ENCODE measurements around the gene GRAMD2B. TPM values are rescaled to one million over a fixed set of nuclear protein-coding genes. Genes with fewer than 3 reads are reported as not detected.

The GRAMD2B gene
- total and polyA plus RNA-seq, 2 of the 13 experiments (the other 11 are each of a cell fraction or from before 2014, with no cell fraction given), result 8.1 to 10.6 TPM

DNA sequence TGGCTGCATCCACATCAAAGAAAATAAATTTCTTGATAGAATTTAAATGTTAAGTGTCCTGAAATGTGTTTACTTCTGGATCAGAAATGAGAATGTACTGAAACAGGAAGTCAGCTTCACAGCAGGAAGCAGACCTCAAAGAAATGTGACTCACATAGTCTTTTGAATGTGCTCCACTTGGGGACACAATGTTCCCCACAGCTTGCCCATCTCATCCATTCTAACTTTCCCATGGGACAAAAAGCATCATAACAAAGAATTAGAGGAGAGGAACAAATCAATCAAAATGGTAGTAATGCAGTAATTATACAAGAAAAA lies 85.7 kb downstream of the GRAMD2B start:
- no peak for TF ChIP-seq ZNF850 (CRISPR knock-in tag; conservative IDR thresholded peaks at IDR 0.05)
- no peak for TF ChIP-seq GABPA (IDR thresholded peaks at IDR 0.05; ENCODE audit: low read depth, low read length)
- TF ChIP-seq GABPA (CRISPR knock-in tag; IDR thresholded peaks at IDR 0.05; ENCODE audit: low read depth), result peak; percentile 27; the same call in 1 of the 2 replicates
- in situ Hi-C loops (cut with HindIII; ENCODE audit: extremely low pct_ligation_motif_present, low pct_unique_long_range_greater_than_20kb), result no loop called here
- no peaks in the 10 kb centered on the region for H3K27me3 ChIP-seq (ENCODE audit: control insufficient read depth in 1 of 2, insufficient read depth in 2 of 2, low read length in 2 of 2)
- ATAC-seq, result no peak
- DNase-seq (ENCODE audit: low spot score), result no peak
- CTCF ChIA-PET (ENCODE audit: low intra/inter-chr PET ratio, low total read pairs), result no interaction called here
- H4K20me1 ChIP-seq (ENCODE audit: insufficient read depth, low read length), result no peaks in the 10 kb centered on the region
- no TSS peak for BruUV-seq (replicated peaks)
- no peaks in the 10 kb centered on the region for H3K79me2 ChIP-seq (ENCODE audit: insufficient read depth, low read length)
- no peak overlapping the region for H3K9ac ChIP-seq (ENCODE audit: insufficient read depth, low read depth, low read length)
- intact Hi-C loops (cut with micrococcal nuclease; ENCODE audit: unreplicated experiment), result no loop called here
- POLR2A ChIA-PET, result no interaction called here
- peak overlapping the region; percentile 41; the same call in 1 of the 2 replicates for H3K4me2 ChIP-seq (ENCODE audit: low read depth, low read length)
- peaks cover 9% of the 10 kb centered on the region; the same call in 1 of the 2 replicates for H3K4me1 ChIP-seq (ENCODE audit: insufficient read depth, low read length)
- H2AFZ ChIP-seq (ENCODE audit: low read length), result no peak overlapping the region
- H3K4me3 ChIP-seq (replicated peaks in 1 of 3; ENCODE audit: insufficient read depth in 1 of 3, low read depth in 2 of 3, low read length in 3 of 3), result no peak overlapping the region
- no peak for FAIRE-seq
- no peaks in the 10 kb centered on the region for H3K36me3 ChIP-seq (replicated peaks in 1 of 2; ENCODE audit: control insufficient read depth in 1 of 2, insufficient read depth in 2 of 2, low read length in 2 of 2)
- H3K9me3 ChIP-seq (ENCODE audit: low read length), result no peaks in the 10 kb centered on the region
- no peak overlapping the region for H3K27ac ChIP-seq (ENCODE audit: extremely low read length, insufficient read depth, low read length)

DNA sequence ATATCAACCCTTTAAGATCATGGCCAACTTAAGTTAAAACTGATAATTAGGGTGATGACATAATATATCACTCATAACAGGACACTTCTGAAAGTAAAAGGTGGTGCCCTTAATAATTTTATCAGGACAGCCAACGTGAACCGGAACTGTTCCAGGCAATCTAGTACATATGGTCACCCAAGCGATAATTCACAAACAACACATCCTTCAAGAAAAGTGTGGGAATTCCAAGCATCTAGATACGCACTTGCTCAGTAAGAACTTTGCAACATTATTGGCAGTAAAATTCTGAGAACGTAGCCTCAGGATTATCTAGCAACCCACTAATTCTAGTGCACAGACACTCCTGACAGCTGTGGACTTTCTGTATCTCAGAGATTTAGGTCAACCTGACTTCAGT lies 86.1 kb downstream of the GRAMD2B start:
- CTCF ChIA-PET (ENCODE audit: low intra/inter-chr PET ratio, low total read pairs), result no interaction called here
- no peak overlapping the region for H3K9ac ChIP-seq (ENCODE audit: insufficient read depth, low read depth, low read length)
- in situ Hi-C loops (cut with HindIII; ENCODE audit: extremely low pct_ligation_motif_present, low pct_unique_long_range_greater_than_20kb) (no loop called here), intact Hi-C loops (cut with micrococcal nuclease; ENCODE audit: unreplicated experiment) (no loop called here)
- POLR2A ChIA-PET, result no interaction called here
- H3K4me3 ChIP-seq (replicated peaks in 1 of 3; ENCODE audit: insufficient read depth in 1 of 3, low read depth in 2 of 3, low read length in 3 of 3), result no peak overlapping the region
- WGBS (ENCODE audit: low lambda C conversion rate), result 51% methylated on average over 5 of the region's 5 CpGs
- H3K4me2 ChIP-seq (ENCODE audit: low read depth, low read length), result no peak overlapping the region
- no TSS peak for BruUV-seq (replicated peaks)
- no peak overlapping the region for H2AFZ ChIP-seq (ENCODE audit: low read length)
- ATAC-seq, result no peak
- H3K9me3 ChIP-seq (ENCODE audit: low read length), result no peaks in the 10 kb centered on the region
- H3K4me1 ChIP-seq (ENCODE audit: insufficient read depth, low read length), result peaks cover 9% of the 10 kb centered on the region; the same call in 1 of the 2 replicates
- no peak overlapping the region for H3K27ac ChIP-seq (ENCODE audit: extremely low read length, insufficient read depth, low read length)
- no peaks in the 10 kb centered on the region for H4K20me1 ChIP-seq (ENCODE audit: insufficient read depth, low read length)
- DNase-seq (ENCODE audit: low spot score), result no peak
- H3K79me2 ChIP-seq (ENCODE audit: insufficient read depth, low read length), result no peaks in the 10 kb centered on the region
- H3K27me3 ChIP-seq (ENCODE audit: control insufficient read depth in 1 of 2, insufficient read depth in 2 of 2, low read length in 2 of 2), result no peaks in the 10 kb centered on the region
- FAIRE-seq, result no peak
- no peaks in the 10 kb centered on the region for H3K36me3 ChIP-seq (replicated peaks in 1 of 2; ENCODE audit: control insufficient read depth in 1 of 2, insufficient read depth in 2 of 2, low read length in 2 of 2)
- TF ChIP-seq, protein P1, sequence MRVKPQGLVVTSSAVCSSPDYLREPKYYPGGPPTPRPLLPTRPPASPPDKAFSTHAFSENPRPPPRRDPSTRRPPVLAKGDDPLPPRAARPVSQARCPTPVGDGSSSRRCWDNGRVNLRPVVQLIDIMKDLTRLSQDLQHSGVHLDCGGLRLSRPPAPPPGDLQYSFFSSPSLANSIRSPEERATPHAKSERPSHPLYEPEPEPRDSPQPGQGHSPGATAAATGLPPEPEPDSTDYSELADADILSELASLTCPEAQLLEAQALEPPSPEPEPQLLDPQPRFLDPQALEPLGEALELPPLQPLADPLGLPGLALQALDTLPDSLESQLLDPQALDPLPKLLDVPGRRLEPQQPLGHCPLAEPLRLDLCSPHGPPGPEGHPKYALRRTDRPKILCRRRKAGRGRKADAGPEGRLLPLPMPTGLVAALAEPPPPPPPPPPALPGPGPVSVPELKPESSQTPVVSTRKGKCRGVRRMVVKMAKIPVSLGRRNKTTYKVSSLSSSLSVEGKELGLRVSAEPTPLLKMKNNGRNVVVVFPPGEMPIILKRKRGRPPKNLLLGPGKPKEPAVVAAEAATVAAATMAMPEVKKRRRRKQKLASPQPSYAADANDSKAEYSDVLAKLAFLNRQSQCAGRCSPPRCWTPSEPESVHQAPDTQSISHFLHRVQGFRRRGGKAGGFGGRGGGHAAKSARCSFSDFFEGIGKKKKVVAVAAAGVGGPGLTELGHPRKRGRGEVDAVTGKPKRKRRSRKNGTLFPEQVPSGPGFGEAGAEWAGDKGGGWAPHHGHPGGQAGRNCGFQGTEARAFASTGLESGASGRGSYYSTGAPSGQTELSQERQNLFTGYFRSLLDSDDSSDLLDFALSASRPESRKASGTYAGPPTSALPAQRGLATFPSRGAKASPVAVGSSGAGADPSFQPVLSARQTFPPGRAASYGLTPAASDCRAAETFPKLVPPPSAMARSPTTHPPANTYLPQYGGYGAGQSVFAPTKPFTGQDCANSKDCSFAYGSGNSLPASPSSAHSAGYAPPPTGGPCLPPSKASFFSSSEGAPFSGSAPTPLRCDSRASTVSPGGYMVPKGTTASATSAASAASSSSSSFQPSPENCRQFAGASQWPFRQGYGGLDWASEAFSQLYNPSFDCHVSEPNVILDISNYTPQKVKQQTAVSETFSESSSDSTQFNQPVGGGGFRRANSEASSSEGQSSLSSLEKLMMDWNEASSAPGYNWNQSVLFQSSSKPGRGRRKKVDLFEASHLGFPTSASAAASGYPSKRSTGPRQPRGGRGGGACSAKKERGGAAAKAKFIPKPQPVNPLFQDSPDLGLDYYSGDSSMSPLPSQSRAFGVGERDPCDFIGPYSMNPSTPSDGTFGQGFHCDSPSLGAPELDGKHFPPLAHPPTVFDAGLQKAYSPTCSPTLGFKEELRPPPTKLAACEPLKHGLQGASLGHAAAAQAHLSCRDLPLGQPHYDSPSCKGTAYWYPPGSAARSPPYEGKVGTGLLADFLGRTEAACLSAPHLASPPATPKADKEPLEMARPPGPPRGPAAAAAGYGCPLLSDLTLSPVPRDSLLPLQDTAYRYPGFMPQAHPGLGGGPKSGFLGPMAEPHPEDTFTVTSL (CRISPR knock-in tag; IDR thresholded peaks at IDR 0.05; ENCODE audit: borderline replicate concordance), result no peak
- no peak for TF ChIP-seq SIX4 (CRISPR knock-in tag; IDR thresholded peaks at IDR 0.05)
- TF ChIP-seq ZNF460 (CRISPR knock-in tag; IDR thresholded peaks at IDR 0.05; ENCODE audit: borderline replicate concordance), result no peak
- no peak for TF ChIP-seq PITX1 (CRISPR knock-in tag; IDR thresholded peaks at IDR 0.05)
- TF ChIP-seq, protein P2, sequence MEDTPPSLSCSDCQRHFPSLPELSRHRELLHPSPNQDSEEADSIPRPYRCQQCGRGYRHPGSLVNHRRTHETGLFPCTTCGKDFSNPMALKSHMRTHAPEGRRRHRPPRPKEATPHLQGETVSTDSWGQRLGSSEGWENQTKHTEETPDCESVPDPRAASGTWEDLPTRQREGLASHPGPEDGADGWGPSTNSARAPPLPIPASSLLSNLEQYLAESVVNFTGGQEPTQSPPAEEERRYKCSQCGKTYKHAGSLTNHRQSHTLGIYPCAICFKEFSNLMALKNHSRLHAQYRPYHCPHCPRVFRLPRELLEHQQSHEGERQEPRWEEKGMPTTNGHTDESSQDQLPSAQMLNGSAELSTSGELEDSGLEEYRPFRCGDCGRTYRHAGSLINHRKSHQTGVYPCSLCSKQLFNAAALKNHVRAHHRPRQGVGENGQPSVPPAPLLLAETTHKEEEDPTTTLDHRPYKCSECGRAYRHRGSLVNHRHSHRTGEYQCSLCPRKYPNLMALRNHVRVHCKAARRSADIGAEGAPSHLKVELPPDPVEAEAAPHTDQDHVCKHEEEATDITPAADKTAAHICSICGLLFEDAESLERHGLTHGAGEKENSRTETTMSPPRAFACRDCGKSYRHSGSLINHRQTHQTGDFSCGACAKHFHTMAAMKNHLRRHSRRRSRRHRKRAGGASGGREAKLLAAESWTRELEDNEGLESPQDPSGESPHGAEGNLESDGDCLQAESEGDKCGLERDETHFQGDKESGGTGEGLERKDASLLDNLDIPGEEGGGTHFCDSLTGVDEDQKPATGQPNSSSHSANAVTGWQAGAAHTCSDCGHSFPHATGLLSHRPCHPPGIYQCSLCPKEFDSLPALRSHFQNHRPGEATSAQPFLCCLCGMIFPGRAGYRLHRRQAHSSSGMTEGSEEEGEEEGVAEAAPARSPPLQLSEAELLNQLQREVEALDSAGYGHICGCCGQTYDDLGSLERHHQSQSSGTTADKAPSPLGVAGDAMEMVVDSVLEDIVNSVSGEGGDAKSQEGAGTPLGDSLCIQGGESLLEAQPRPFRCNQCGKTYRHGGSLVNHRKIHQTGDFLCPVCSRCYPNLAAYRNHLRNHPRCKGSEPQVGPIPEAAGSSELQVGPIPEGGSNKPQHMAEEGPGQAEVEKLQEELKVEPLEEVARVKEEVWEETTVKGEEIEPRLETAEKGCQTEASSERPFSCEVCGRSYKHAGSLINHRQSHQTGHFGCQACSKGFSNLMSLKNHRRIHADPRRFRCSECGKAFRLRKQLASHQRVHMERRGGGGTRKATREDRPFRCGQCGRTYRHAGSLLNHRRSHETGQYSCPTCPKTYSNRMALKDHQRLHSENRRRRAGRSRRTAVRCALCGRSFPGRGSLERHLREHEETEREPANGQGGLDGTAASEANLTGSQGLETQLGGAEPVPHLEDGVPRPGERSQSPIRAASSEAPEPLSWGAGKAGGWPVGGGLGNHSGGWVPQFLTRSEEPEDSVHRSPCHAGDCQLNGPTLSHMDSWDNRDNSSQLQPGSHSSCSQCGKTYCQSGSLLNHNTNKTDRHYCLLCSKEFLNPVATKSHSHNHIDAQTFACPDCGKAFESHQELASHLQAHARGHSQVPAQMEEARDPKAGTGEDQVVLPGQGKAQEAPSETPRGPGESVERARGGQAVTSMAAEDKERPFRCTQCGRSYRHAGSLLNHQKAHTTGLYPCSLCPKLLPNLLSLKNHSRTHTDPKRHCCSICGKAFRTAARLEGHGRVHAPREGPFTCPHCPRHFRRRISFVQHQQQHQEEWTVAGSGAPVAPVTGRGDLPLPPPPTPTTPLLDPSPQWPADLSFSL (CRISPR knock-in tag; IDR thresholded peaks at IDR 0.05), result no peak

Measured in HepG2 (cell line).